RWPE1 (cell line): ENCODE results near the gene PHF23.

Source experiments
- CTCF ChIA-PET: fragments of 350-600 bp; sonication (Branson Sonifier 250); formaldehyde crosslinking; extraction: SDS; loops from one replicate; lab custom pipeline; 2021; lab: Yijun Ruan, JAX
- POLR2A ChIA-PET: fragments of 400-600 bp; formaldehyde crosslinking; extraction: SDS; loops from one replicate; lab custom pipeline; 2020; ENCODE audit warnings: antibody characterized with exemption; ENCODE audit not compliant: low non-redundant PET; lab: Yijun Ruan, JAX
- DNase-seq: peaks from one replicate; pipeline ENCODE4 v3.0.0; 2012; ENCODE audit warnings: low spot score
- H3K27ac ChIP-seq: fragments of 450-650 bp; 2 replicates; pipeline ENCODE4 v1.5.1; 2017
- TF ChIP-seq, protein P1 (sequence below): fragments of 450-650 bp; conservative IDR thresholded peaks from 2 replicates; pipeline ENCODE4 v1.5.1; 2017; ENCODE audit warnings: low read depth, mild to moderate bottlenecking

The PHF23 gene

DNA sequence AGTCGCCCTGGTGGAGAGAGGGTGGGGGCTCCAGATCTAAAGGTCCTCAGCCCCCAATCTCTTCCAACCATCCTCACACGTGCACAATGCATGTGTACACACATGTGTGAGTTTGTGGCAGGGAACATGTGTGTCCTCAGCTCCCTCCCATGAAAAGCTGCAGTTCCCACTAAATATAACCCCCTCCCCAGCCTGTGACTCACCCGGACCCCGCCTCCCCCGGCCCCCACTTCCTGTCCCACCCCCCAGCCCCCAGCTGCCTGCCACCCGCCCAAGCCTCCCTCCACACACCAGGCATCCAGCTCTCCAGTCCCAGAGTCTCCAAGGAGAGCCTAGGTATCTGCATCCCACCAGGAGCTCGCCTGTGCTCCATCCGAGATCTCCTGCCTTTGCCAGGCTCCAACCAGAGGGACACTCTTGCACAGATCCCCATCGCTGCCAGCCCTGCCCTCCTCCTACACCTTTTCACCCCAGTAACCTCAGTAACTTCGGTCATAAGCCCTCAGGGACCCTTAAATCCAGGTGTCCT is 23.5 kb downstream of the PHF23 start:
- ChIA-PET POLR2A (no interaction called here), CTCF (interaction anchor here (1.4 kb wide), 1 partner anchor 170 kb away, joined by 4 read pairs; no protein-coding TSS in a partner anchor)
- peak overlapping the region; percentile 99 for H3K27ac ChIP-seq
- no peak for DNase-seq
- TF ChIP-seq, protein P1, sequence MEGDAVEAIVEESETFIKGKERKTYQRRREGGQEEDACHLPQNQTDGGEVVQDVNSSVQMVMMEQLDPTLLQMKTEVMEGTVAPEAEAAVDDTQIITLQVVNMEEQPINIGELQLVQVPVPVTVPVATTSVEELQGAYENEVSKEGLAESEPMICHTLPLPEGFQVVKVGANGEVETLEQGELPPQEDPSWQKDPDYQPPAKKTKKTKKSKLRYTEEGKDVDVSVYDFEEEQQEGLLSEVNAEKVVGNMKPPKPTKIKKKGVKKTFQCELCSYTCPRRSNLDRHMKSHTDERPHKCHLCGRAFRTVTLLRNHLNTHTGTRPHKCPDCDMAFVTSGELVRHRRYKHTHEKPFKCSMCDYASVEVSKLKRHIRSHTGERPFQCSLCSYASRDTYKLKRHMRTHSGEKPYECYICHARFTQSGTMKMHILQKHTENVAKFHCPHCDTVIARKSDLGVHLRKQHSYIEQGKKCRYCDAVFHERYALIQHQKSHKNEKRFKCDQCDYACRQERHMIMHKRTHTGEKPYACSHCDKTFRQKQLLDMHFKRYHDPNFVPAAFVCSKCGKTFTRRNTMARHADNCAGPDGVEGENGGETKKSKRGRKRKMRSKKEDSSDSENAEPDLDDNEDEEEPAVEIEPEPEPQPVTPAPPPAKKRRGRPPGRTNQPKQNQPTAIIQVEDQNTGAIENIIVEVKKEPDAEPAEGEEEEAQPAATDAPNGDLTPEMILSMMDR = no peak

DNA sequence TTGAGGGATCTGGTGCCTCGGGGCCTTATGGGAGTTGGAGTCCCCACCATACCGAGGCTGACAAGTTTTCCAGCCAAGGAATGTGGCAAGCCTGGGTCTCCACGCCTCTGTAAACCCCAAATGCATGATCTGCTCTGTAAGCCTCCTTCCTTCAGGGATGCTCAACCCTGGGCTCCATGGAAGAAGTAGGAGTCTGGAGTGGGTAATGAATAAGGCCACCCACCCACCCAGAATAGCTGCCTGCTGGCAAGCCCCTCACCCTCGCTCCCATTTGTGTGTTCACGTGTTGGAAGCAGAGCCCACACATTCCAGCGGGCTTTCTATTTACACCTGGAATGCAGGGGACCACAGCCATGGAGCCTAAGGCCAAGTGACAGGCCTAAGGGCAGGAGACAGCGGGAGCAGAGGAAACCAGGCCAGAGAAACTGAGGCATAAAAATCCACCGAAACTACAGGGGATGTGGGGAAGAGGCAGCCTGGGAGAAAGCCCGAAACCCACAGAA is 24.1 kb downstream of the PHF23 start:
- peak overlapping the region; percentile 99 for H3K27ac ChIP-seq
- DNase-seq = peak; percentile 94
- TF ChIP-seq, protein P1 = no peak
- POLR2A ChIA-PET = no interaction called here
- CTCF ChIA-PET = interaction anchor here (0.6 to 1.4 kb wide), 2 partner anchors 102 to 169 kb away, joined by 3 to 4 read pairs; no protein-coding TSS in a partner anchor

DNA sequence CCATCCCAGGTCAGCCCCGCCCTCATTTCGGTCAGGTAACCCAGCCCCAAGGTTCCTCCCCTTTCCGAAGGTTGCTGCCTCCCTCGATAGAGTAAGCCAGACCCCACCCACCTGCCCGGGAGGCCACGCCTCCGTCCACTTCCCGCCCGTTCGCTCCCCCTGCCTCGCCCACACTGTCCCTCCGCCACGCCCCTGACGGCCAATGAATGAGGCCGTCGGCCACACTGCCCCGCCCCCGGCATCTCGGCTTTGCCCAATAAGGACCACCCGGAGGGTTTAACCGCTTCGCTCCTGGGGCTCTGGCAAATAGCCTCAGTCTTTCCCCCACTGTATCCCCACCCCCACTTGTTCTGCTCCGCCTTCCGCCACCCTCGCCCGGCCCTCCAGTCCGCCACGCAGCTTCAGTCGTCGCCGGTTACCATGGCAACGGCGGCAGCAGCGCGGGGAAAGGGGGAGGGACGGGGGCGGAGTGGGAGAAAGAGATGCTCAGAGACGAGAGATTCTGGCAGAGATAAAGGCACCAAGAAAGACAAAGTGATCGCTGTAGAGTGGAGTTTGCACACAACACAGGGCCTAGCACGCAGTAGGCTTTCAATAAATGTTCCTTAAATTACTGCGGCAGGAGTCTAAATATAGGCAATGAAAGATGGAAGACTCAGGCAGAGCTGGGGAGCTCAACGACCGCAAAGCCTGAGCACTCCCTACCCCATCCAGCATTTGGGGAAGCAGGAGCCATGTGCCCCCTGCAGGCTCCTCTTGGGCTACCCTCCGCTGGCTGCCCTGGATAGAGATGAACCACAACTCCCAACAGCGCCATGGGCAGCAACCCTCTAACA is 24.7 kb downstream of the PHF23 start:
- H3K27ac ChIP-seq = peak overlapping the region; percentile 99
- TF ChIP-seq, protein P1 = peak; percentile 60
- POLR2A ChIA-PET = no interaction called here

DNA sequence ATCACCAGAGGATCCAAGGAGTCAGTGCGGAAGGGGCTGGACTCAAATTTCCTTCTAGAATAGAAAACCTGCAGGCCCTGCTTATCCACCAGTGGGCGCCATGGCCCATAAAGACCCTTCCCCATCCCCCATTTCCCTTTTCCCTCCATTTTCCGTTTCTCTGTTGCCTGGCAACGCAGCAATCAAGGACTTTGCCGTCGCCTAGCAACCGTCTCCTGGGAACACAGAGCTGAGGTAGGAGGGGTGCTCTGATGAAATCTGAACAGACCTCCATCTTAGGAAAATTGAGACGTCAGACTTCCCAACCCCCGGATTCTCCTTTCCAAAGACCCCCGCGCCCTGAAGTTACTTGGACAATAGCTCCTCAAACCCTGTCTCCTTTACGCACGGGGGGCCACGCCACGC is 25.4 kb downstream of the PHF23 start:
- TF ChIP-seq, protein P1 = no peak
- peak overlapping the region; percentile 99 for H3K27ac ChIP-seq
- DNase-seq = peak; percentile 73
- CTCF ChIA-PET = no interaction called here
- POLR2A ChIA-PET = no interaction called here

More for the DNA sequence above, 24.7 kb downstream of the PHF23 start:
- DNase-seq = peak; percentile 98
- CTCF ChIA-PET = interaction anchor here (0.6 kb wide), 1 partner anchor 101 kb away, joined by 3 read pairs; no protein-coding TSS in a partner anchor

DNA sequence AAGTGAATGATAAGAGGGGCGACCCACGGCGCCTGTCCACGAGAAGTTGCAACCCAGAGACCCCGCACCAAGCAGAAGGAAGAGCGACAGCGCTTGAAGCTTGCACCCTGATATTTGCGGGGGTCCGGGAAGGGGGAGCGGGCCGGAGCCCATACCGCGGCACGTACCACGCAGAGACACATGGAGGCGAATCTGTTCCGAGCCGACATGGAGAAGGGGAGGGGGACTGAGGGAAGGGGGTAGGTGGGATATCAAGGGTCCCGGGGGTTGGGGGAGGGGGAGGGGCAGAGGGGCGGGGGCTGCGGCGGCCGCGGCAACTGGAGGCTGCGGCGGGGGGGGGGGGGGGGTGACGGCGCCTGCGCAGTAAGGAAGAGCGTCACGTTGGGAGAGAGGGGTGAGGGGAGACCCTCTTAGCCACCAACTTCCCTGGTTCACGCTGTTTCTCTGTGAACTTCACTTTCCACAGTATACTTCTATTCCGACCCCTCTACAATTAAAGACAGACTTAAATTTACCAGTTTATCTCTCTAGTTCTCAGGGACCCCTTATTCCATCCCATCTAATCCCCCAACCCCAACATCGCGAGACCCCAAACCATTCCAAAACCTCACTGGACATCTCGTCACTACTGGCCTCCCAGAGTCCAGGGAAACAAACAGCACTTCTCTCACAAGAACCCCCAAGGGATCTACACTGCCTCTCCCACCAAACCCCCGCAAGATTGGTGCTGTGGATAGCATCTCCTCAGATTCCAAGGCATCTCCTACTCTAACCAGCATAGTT is 27.6 kb downstream of the PHF23 start:
- no peak for DNase-seq
- ChIA-PET CTCF (no interaction called here), POLR2A (no interaction called here)
- H3K27ac ChIP-seq = no peak overlapping the region
- TF ChIP-seq, protein P1 = no peak
